ENCODE data around the gene PBX1.

- TF ChIP-seq CTCF (IDR thresholded peaks at IDR 0.05) (no peak), EP300 (IDR thresholded peaks at IDR 0.05) (no peak)
These were observed 513 bp downstream of the PBX1 start for GRCh38 chr1:164559342-164560051.
